ENCODE data around the gene NOTCH1. TPM values are rescaled to one million over a fixed set of nuclear protein-coding genes. Genes with fewer than 3 reads are reported as not detected.

Gene NOTCH1
- total RNA-seq, 1 donor from 2014 or later: 15.4 TPM

DNA sequence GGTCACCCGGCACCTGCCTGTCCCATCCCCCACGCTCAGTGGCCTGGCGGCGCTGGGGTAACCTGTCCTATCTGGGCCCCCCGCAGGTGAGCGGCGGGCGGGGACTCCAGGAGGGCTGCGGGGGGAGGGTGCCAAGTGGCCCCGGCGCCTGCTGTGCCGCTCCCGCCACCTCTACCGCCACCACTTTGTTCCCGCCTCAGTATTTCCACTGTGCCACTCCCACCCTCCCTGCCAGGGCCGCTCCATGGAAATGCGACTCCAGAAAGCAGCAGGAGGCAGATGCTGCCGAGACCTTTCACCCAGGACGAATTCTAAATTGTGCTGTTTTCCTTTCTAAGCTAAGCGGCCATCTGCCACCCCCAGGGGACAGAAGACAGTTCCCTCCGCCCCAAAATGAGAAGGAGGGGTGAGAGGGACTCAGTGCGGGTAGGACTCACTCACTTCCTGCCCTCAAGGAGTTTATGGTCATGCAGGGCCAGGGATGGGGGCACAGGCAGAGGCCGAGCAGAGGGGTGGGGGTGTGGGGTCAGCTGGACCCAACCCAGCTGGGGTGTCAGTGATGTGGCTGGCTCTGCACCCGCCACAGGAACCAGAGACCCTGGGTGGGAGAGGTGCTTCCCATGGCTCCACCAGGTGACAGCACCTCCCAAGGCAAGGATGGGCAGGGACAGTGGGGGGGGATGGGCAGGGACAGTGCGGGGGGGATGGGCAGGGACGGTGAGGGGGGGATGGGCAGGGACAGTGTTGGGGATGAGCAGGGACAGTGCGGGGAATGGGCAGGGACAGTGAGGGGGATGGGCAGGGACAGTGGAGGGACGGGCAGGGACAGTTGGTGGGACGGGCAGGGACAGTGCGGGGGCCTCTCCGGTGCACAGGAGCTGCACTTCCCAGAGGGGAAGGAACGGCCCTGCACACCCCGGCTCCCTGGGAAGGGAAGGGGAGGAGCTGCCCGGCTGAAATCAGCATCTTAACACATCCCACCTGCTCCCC is 17.8 kb downstream of the NOTCH1 start:
- DNase-seq: no peak
- intact Hi-C loops (cut with micrococcal nuclease): no loop called here
- ATAC-seq: no peak

DNA sequence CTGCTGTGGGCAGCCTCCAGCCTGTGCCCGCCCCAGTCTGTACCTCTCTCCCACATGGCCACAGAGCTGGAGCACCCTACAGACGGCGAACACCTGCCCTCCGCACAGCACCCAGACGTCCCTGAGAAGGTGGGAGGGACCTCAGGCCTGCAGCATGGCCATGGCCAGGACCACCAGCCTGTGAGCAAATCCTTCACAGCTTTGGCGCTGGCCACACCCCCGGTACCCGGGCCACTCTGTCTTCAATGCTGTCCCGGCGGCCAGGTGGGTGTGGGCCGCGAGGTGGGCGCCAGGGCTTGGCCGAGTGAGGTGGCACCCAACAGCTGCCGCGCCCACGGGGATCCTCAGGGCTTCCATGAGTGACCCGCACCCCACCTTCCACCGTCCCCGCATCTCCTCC is 18.7 kb downstream of the NOTCH1 start:
- ATAC-seq: no peak
- no peak for DNase-seq
- intact Hi-C loops (cut with micrococcal nuclease): no loop called here

DNA sequence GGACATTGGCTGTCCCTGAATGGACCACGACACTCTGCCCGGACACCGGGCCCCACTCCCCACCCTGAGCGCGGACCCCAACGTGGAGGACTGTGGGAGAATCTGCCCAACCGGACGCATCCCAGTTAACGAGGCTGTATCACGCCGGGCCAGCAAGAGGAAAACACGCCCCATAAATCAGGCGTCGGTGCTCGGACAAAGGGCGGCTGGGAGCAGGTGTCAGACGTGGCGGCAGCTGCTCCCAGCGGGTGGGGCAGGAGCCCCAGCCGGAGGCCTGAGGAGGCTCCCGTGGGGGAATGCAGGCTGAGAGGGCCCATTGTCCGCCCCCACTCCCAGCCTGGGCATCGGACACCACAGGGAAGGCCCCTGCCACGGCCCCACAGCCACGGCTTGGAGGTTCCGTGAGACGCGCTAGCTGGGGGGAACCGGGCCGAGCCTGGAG is 19.2 kb downstream of the NOTCH1 start:
- DNase-seq: no peak
- intact Hi-C loops (cut with micrococcal nuclease): no loop called here

DNA sequence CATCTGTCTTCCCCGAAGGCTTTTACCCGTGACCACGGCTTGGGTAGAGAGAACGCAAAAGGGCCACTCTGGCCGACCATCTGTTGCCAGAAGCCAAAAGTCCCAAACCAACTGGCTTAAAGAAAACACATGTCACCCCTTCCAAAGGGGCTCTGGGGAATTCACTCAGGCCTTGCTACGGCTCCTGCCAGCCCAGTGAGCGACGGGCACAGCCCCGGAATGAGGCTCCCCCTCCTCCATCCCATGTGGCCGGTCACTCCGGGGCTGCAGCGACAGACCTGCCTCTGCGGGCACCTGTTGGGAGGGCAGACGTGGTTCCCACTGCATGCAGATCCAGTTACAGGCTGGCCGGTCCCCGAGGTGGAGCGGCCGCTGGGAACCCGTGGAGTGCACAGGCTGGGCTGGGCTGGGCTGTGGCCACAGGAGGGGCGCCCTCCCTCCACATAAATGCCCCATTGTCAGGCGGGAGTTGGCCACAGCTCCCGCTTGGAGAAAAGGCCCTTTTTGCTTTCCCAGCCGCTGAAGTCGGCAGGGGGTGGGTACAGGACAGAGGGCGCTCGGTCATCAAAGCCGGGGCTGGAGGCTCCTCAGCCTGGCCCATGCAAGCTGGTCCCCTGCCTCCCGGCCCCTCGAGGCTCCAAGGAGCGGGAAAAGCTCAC is 19.9 kb downstream of the NOTCH1 start:
- ATAC-seq (peak; percentile 30), DNase-seq (no peak)
- intact Hi-C loops (cut with micrococcal nuclease): no loop called here

More for the DNA sequence above, 19.2 kb downstream of the NOTCH1 start:
- peak; percentile 8 for ATAC-seq

DNA sequence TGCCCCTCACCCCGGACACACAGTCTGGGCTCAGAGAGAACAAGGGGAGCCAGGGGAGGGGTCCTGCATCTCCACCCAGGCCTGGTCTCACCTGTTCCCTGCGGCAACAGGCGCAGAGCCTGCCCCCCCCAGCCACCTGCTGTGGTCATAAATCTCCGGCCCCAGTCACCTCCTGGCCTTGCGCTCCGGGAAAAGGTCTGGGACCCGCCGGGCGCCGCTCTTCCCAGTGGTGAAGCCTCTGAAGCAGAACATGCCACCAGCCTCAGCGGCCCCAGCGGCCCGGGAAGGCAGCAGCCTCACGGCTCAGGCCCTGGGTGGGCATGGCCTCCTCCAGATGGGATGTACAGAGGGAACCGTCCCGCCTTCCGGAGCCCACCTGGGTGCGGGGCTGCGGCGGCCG is 20.6 kb downstream of the NOTCH1 start:
- DNase-seq (no peak), ATAC-seq (no peak)
- intact Hi-C loops (cut with micrococcal nuclease): no loop called here

DNA sequence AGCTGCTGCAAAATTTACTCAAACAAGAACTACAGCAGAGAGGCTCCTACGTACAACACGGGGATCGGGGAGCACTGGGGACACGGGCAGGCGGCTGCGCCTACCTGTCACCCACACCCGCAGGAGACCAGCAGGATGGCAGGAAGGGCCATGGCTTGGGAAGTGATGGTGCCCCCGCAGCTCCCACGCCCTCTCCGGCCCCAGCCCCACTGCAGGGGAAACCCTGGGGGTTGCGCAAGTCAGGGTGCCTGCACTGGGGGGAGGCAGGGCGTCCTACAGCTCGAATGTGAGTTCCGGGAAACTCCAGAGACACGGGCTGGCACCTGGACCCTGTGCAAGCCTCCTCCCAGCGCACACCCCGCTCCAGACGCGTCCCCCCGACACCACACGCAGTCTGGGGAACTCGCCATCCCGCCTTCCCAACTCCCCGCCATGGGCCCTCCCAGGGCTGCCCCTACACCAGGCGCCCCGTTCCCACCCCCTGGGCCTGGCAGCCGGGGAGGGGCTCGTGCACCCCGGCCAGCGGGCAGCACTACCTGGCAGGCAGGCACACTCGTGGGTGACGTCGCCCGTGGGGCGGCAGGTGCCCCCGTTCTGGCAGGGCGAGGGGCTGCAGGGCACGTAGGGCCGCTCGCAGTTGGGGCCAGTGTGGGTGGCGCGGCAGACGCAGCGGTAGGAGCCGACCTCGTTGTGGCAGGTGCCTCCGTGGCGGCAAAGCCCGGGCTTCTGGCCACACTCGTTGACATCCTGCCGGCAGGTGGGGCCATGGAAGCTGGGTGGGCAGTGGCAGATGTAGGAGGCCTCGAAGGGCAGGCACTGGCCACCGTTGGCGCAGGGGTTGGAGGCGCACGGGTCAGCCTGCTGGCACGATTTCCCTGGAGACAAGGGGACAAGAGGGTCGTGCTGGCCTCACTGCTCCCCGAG is 23.3 kb downstream of the NOTCH1 start:
- no peak for DNase-seq
- ATAC-seq: no peak
- intact Hi-C loops (cut with micrococcal nuclease): no loop called here

DNA sequence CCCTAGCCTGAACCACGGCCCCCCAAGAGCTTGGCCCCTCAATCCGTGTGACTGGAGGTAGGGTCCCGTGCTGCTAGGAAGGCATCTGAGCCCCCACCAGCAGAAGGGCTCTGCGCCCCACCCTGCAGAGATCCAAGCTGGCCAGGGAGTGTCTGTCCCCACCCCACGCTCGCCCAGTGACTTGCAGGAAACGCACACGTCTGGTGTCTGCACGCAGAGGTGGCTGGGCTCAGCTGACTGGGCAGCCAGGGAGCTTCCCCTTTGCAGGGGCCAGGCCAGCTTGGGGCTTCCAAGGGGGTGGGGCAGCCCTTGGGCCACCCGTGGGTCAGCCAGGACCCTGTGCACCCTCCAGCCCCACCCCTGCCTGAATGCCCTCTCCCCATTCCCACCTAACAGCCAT is 24.3 kb downstream of the NOTCH1 start:
- ATAC-seq (peak; percentile 35), DNase-seq (peak; percentile 66)
- intact Hi-C loops (cut with micrococcal nuclease): no loop called here

DNA sequence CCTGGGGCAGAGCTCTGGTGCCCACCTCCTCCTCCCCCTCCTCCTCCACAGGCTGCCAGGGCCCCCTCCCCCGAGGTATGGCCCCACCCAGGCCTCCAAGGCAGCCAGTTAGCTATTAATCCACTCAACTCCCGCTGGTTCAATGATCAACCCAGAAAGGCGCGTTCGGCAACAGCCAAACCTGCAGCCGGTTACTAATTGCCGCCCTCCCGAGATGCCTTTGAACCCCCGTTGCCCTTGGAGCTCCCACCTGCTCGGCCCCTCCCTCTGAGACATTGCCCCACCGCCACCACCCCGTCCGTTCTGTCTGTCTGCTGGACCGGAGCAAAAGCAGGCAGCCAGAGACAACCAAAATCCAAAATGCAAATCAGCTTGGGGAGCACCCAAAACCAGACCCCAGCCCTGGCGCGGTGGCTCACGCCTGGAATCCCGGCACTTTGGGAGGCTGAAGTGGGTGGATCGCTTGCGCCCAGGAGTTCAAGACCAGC is 25.8 kb downstream of the NOTCH1 start:
- no peak for ATAC-seq
- intact Hi-C loops (cut with micrococcal nuclease): no loop called here
- no peak for DNase-seq

DNA sequence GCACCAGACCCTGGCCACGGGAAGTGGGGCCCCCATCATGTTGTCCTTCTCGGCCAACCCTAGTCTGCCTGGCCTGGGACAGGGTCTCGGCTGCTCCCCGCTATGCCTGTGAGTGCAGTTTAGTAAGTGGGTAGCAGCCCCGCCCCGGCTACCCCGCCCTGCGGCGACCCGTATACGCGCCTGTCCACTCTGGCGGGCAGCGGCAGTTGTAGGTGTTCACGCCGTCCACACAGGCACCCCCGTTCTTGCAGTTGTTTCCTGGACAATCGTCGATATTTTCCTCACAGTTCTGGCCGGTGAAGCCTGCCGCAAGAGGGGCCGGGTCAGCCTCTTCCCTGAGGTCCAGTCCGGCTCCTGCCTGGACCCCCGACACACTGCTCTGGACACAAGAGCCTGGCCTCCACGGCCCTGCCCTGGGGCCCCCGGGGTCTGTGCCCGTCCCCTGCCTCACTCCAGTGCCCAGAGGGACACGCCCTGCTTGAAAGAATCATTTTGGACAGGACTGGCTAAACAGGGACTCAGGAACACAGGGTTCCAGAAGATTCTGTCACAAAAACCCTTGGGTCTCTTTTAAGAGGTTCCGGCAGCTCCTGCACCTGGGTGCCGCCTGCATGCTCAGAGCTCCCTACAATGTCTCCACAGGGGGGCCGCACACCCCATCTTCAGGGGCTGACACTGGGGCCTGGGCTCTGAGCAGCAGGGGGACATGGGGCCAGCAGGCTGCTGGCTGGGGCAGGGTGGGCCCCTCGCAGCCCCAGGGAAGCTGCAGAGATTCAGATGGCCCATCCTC is 26.4 kb downstream of the NOTCH1 start:
- DNase-seq (no peak), ATAC-seq (no peak)
- intact Hi-C loops (cut with micrococcal nuclease): no loop called here

DNA sequence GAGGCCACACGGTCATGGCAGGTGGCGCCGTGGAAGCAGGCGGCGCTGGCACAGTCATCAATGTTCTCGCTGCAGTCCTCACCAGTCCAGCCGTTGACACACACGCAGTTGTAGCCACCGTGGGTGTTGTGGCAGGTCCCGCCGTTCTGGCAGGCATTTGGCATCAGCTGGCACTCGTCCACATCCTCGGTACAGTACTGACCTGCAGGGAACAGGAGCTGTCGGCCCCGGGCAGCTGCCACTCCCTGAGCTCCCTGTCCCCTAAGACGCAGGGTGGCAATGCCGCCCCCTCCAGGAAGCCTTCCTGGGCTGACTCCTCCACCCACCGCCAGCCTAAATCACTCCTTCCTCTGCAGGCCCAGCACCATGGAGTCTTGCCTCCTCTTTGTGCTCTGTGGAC is 27.2 kb downstream of the NOTCH1 start:
- intact Hi-C loops (cut with micrococcal nuclease): no loop called here
- DNase-seq (no peak), ATAC-seq (no peak)

DNA sequence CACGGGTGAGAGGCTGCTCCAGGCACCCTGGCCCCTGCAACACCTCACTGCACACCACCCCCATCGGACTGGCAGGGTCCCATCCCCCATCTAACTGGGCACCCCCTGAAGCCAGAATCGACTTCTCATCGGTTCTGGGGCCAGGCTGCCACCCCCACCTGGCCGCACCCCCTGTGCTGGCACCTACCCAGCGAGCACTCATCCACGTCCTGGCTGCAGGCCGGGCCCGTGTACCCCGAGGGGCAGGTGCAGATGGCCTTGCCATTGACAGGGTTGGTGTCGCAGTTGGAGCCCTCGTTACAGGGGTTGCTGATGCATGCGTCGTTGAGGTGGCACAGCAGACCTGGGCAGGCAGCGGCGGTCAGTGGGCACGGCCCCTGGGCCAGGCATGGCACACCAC is 27.9 kb downstream of the NOTCH1 start:
- intact Hi-C loops (cut with micrococcal nuclease): no loop called here
- ATAC-seq (no peak), DNase-seq (no peak)

DNA sequence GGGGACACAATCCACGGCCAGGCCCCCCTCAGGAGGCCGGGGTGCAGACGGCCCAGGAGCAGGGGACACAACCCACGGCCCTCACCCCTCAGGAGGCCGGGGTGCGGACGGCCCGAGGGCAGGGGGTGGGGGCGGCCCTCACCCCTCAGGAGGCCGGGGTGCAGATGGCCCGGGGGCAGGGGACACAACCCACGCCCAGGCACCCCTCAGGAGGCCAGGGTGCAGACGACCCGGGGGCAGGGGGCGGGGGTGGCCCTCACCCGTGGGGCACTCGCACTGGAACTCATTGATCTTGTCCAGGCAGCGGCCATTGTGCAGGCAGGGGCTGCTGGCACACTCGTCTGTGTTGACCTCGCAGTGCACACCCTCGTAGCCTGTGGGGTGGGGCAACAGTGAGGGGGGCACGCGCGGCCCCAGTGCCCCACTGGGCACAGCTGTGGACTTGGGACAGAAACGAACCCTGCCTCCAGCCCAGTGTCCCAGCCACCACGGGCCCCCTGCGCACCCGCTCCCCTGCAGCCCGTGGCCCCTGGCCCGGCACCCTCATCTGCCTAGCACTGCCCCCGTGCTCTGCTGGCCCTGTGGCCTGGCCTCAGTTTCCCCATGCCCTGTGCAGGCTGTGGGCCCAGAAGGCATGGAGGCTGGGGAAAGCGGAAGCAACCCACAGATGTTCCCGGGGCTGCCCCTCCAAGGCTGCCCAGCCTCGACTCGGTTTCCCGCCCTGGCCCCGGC is 28.7 kb downstream of the NOTCH1 start:
- intact Hi-C loops (cut with micrococcal nuclease): no loop called here
- DNase-seq: no peak
- no peak for ATAC-seq

DNA sequence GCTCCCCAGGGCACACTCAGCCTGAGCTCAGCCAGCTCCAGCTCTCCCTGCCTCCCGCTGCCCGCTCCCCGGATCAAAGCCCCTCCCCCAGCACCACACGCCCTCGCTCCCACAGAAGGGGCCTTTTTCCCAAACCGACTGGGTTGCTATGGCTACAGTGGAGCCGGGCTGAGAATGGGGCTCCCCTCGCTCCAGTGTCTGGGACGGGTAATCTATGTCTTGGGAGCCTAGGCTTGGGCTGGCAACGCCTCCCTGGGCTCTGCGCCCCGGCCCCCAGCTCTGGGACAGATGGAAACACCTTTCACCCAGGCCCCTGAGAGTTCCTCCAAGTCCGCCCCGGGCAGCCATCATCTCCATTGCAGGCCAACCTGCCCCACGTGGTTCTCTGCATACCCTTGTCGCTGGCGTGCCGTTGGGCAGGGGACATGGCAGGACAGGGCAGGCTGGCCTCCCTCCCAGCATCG is 29.6 kb downstream of the NOTCH1 start:
- DNase-seq (no peak), ATAC-seq (no peak)
- intact Hi-C loops (cut with micrococcal nuclease): no loop called here

DNA sequence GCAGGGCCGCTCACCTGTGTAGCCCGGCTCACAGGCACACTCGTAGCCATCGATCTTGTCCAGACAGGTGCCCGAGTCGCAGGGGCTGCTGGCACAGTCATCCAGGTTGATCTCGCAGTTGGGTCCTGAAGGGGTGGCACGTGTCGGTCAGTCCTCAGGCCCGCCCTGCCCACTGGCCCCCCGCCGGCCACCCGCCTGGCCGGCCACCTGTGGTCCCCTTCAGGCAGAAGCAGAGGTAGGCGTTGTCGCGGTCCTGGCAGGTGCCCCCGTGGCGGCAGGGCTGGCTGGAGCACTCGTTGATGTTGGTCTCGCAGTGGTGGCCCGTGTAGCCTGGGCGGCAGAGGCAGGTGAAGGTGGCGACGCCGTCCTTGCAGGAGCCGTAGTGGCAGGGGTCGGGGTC is 30.6 kb downstream of the NOTCH1 start:
- no peak for ATAC-seq
- DNase-seq: no peak
- intact Hi-C loops (cut with micrococcal nuclease): no loop called here

DNA sequence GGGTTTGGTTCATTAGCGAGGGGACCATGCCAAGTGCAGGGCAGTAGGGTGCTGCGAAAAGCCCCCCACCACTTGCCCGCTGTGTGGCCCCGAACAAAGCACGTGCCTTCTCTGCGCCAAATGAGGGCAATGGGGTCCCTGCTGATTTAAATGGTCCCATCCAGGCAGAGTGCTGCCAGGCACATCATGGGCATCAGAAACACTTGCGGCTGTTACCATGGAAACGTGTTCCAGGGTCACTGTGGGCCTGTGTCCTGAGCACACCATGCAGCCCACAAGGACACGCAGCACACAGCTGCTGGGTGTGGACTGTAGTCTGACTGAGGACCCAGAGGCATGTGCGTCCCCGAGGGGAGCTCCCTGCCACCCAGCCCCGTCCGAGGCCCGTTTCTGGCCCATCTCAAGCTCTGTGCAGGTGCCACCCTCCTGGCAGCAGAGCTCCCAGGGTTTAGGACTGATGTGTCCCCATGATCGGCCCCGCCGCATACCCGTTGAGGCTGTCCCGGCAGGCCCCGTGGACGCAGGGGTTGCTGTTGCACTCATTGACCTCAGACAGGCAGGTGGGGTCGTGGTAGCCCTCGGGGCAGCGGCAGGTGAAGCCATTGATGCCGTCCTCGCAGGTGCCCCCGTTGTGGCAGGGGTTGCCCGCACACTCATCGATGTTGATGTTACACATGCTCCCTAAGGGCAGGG is 31.7 kb downstream of the NOTCH1 start:
- intact Hi-C loops (cut with micrococcal nuclease): no loop called here
- ATAC-seq (no peak), DNase-seq (no peak)

DNA sequence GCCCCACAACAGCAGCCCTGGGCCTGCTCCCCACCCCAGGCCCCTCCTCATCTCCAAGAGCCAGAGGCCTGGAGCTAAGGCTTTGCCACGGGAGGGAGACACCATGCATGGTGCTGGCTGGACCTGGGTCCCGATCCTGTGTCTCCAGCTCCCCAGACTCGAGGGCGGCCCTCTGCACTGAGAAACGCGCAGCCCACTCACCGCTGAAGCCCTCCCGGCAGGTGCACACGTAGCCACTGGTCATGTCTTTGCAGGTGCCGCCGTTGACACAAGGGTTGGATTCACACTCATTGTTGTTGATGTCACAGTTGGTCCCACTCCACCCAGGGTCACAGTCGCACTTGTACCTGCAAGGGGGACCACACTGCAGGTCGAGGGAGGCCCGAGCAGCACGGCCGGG is 32.7 kb downstream of the NOTCH1 start:
- intact Hi-C loops (cut with micrococcal nuclease): no loop called here
- no peak for ATAC-seq
- no peak for DNase-seq

DNA sequence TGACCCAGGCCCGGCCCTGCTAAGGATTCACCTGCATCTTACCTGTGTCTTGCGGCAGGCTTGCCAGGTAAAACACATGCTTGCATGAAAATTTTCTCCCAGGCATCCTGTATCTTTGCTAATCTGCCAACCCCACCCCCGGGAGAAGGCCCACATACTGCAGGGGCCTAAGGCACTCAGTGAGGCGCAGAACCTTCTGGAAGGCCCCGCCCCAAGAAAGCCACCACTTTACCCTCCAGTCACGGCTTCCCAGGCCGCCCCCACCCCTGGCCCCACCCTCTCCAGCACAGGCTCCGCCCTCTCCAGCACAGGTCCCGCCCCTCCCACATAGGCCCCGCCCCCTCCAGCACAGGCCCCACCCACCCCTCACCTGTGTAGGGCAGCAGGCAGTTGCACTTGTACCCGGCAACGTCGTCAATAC is 33.2 kb downstream of the NOTCH1 start:
- DNase-seq: no peak
- intact Hi-C loops (cut with micrococcal nuclease): no loop called here
- ATAC-seq: peak; percentile 12
